Muscle of leg (tissue), 11 donors: ENCODE results near the gene LPP. TPM values are rescaled to one million over a fixed set of nuclear protein-coding genes. Genes with fewer than 3 reads are reported as not detected.
A peak's percentile ranks its signal among the peaks of the same experiment; 100 is the strongest.

Source experiments
- DNase-seq: peaks from one replicate; pipeline ENCODE4 v3.0.0; 2013
- H3K27ac ChIP-seq: one replicate; pipeline ENCODE4 v1.5.1; 2013; ENCODE audit warnings: mild to moderate bottlenecking, low read length, control low read depth
- H3K27me3 ChIP-seq: one replicate; pipeline ENCODE4 v1.6.1; 2013; ENCODE audit warnings: low read length; ENCODE audit not compliant: control insufficient read depth, insufficient read depth
- H3K36me3 ChIP-seq: one replicate; pipeline ENCODE4 v1.6.1; 2013; ENCODE audit warnings: low read length; ENCODE audit not compliant: control insufficient read depth, insufficient read depth
- H3K4me1 ChIP-seq: one replicate; pipeline ENCODE4 v1.6.1; 2013; ENCODE audit warnings: low read length; ENCODE audit not compliant: control insufficient read depth, insufficient read depth
- H3K4me3 ChIP-seq: one replicate; pipeline ENCODE4 v1.5.1; 2013; ENCODE audit warnings: low read length, control low read depth
- H3K9me3 ChIP-seq: replicated peaks from 2 replicates; pipeline ENCODE4 v1.6.1; 2013; ENCODE audit warnings: low read depth, low read length; ENCODE audit not compliant: control insufficient read depth
- WGBS: methylation state at CpG from one replicate; pipeline ENCODE4 v1.1.5; 2013; ENCODE audit warnings: missing lambda C conversion rate; ENCODE audit not compliant: insufficient coverage; 5-methylcytosine and 5-hydroxymethylcytosine counted together
- polyA plus RNA-seq, 8 donors: library from polyadenylated mRNA; unstranded; fragments of 120-200 nt; gene quantifications; one replicate each; pipeline versions ENCODE4 v1.2.1 to v1.2.3, GENCODE V29; 2013; ENCODE audit warnings: inconsistent platforms in 1 of 8, low replicate concordance in 1 of 8; ENCODE audit not compliant: insufficient read length in 8 of 8, insufficient read depth in 1 of 8
- total RNA-seq: library from RNA; stranded (reverse); fragments of 120-200 nt; gene quantifications from one replicate; pipeline ENCODE4 v1.2.4, GENCODE V29; 2013

The LPP gene
- total and polyA plus RNA-seq, 9 donors = 8.9 to 24.3 (median 13.5) TPM

- no peak overlapping the region for H3K27ac ChIP-seq
- no peaks in the 10 kb centered on the region for H3K9me3 ChIP-seq
- no peaks in the 10 kb centered on the region for H3K36me3 ChIP-seq
- 84% methylated on average over 3 of the region's 3 CpGs for WGBS
- H3K4me1 ChIP-seq = no peaks in the 10 kb centered on the region
- no peak overlapping the region for H3K4me3 ChIP-seq
- H3K27me3 ChIP-seq = no peaks in the 10 kb centered on the region
- no peak for DNase-seq
These were observed 385.1 kb downstream of the LPP start for GRCh38 chr3:188539037-188539436.

- DNase-seq = peak; percentile 42
- Histone ChIP-seq H3K9me3 (no peaks in the 10 kb centered on the region), H3K27ac (no peak overlapping the region), H3K27me3 (no peaks in the 10 kb centered on the region), H3K4me3 (no peak overlapping the region), H3K4me1 (no peaks in the 10 kb centered on the region), H3K36me3 (no peaks in the 10 kb centered on the region)
These were observed 385.8 kb downstream of the LPP start for GRCh38 chr3:188539631-188540194.

- WGBS = no CpG with 5 or more reads among the region's 1 CpG
These were observed 388.2 kb downstream of the LPP start for GRCh38 chr3:188542196-188542595.

GRCh38 chr3:188544012-188544411 lies 390.1 kb downstream of the LPP start:
- no peaks in the 10 kb centered on the region for H3K4me1 ChIP-seq
- no peak overlapping the region for H3K4me3 ChIP-seq
- no peak for DNase-seq
- no peaks in the 10 kb centered on the region for H3K9me3 ChIP-seq
- H3K36me3 ChIP-seq = peaks cover 2% of the 10 kb centered on the region
- H3K27ac ChIP-seq = no peak overlapping the region
- no peaks in the 10 kb centered on the region for H3K27me3 ChIP-seq

More at GRCh38 chr3:188542196-188542595, 388.2 kb downstream of the LPP start:
- H3K36me3 ChIP-seq = no peaks in the 10 kb centered on the region
- H3K27me3 ChIP-seq = no peaks in the 10 kb centered on the region
- H3K4me3 ChIP-seq = no peak overlapping the region
- H3K27ac ChIP-seq = no peak overlapping the region
- no peaks in the 10 kb centered on the region for H3K4me1 ChIP-seq
- no peak for DNase-seq
- H3K9me3 ChIP-seq = no peaks in the 10 kb centered on the region

GRCh38 chr3:188546835-188547670 lies 393.1 kb downstream of the LPP start:
- Histone ChIP-seq H3K4me1 (no peaks in the 10 kb centered on the region), H3K27me3 (no peaks in the 10 kb centered on the region), H3K36me3 (peaks cover 2% of the 10 kb centered on the region), H3K4me3 (no peak overlapping the region), H3K27ac (no peak overlapping the region), H3K9me3 (no peaks in the 10 kb centered on the region)
- no peak for DNase-seq
- 86% methylated on average over 1 of the region's 6 CpGs for WGBS

- Histone ChIP-seq H3K27me3 (no peaks in the 10 kb centered on the region), H3K36me3 (no peaks in the 10 kb centered on the region), H3K4me3 (no peak overlapping the region), H3K4me1 (peaks cover 3% of the 10 kb centered on the region), H3K9me3 (no peaks in the 10 kb centered on the region), H3K27ac (no peak overlapping the region)
- no peak for DNase-seq
- WGBS = no CpG with 5 or more reads among the region's 3 CpGs
These were observed 399.6 kb downstream of the LPP start for GRCh38 chr3:188553569-188553968.

- H3K4me3 ChIP-seq = no peak overlapping the region
- peaks cover 3% of the 10 kb centered on the region for H3K4me1 ChIP-seq
- no peaks in the 10 kb centered on the region for H3K9me3 ChIP-seq
- WGBS = no CpG with 5 or more reads among the region's 1 CpG
- H3K27me3 ChIP-seq = no peaks in the 10 kb centered on the region
- DNase-seq = peak; percentile 79
- H3K36me3 ChIP-seq = no peaks in the 10 kb centered on the region
- H3K27ac ChIP-seq = peak overlapping the region; percentile 69
These were observed 400.4 kb downstream of the LPP start for GRCh38 chr3:188554404-188554803.

GRCh38 chr3:188557235-188557634 lies 403.3 kb downstream of the LPP start:
- no CpG with 5 or more reads among the region's 3 CpGs for WGBS
- no peak for DNase-seq
- Histone ChIP-seq H3K4me1 (peaks cover 3% of the 10 kb centered on the region), H3K36me3 (no peaks in the 10 kb centered on the region), H3K9me3 (no peaks in the 10 kb centered on the region), H3K27ac (no peak overlapping the region), H3K4me3 (no peak overlapping the region), H3K27me3 (no peaks in the 10 kb centered on the region)

- no peaks in the 10 kb centered on the region for H3K27me3 ChIP-seq
- H3K9me3 ChIP-seq = no peaks in the 10 kb centered on the region
- WGBS = no CpG with 5 or more reads among the region's 5 CpGs
- H3K4me3 ChIP-seq = no peak overlapping the region
- no peak overlapping the region for H3K27ac ChIP-seq
- DNase-seq = peak; percentile 59
- peaks cover 3% of the 10 kb centered on the region for H3K4me1 ChIP-seq
- no peaks in the 10 kb centered on the region for H3K36me3 ChIP-seq
These were observed 404.6 kb downstream of the LPP start for GRCh38 chr3:188558343-188559071.

- Histone ChIP-seq H3K4me1 (peaks cover 3% of the 10 kb centered on the region), H3K36me3 (no peaks in the 10 kb centered on the region), H3K27ac (no peak overlapping the region), H3K4me3 (no peak overlapping the region), H3K27me3 (no peaks in the 10 kb centered on the region), H3K9me3 (no peaks in the 10 kb centered on the region)
- no peak for DNase-seq
- no CpG with 5 or more reads among the region's 2 CpGs for WGBS
These were observed 405.1 kb downstream of the LPP start for GRCh38 chr3:188559072-188559429.
